ENCODE data around the gene NKAIN2. TPM values are rescaled to one million over a fixed set of nuclear protein-coding genes. Genes with fewer than 3 reads are reported as not detected.

The NKAIN2 gene
- total RNA-seq, 3 donors from 2014 or later (not counting 1 experiment from before 2014, with no cell fraction given), result 0.45 TPM; not detected in 2

DNA sequence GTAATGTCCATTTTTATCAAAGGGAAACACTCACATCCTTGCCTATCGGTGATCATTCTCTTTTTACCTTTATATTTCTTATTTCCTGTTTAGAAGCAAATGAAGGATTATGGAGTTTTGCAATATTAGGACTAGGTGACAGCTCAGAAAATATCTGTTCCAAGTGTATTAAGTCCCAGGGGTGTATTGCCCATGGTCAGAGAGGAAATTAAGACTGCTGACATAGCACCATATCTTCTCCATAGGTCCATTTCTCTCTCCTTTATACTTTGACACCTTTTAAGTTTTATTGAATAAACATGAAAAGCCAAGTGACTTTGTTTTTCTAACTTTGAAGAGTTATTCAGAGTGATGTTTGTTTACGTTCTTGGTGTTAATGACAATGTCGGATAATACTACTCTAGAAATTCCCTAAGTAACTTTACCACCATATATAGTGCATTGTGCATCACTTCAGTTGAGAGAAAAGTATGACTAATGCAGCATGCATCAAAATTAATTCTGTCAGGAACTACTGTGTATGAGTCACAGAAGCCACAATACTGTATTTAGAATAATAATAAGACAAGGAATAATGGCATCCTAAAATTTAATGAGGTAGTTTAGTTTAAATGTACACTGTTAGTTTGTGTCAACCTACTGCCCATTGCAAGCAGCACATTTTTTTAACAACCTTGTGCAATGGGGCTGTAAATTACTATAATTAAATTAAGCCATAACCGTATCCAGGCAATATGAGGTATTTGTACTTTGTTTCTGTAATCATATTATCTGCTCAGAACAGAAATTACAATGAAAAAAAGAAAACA, 684.2 kb downstream of the NKAIN2 start:
- TF ChIP-seq, protein P1, sequence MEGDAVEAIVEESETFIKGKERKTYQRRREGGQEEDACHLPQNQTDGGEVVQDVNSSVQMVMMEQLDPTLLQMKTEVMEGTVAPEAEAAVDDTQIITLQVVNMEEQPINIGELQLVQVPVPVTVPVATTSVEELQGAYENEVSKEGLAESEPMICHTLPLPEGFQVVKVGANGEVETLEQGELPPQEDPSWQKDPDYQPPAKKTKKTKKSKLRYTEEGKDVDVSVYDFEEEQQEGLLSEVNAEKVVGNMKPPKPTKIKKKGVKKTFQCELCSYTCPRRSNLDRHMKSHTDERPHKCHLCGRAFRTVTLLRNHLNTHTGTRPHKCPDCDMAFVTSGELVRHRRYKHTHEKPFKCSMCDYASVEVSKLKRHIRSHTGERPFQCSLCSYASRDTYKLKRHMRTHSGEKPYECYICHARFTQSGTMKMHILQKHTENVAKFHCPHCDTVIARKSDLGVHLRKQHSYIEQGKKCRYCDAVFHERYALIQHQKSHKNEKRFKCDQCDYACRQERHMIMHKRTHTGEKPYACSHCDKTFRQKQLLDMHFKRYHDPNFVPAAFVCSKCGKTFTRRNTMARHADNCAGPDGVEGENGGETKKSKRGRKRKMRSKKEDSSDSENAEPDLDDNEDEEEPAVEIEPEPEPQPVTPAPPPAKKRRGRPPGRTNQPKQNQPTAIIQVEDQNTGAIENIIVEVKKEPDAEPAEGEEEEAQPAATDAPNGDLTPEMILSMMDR (IDR thresholded peaks at IDR 0.05), result no peak
- Histone ChIP-seq H3K27ac (ENCODE audit: low read length) (no peak overlapping the region), H3K36me3 (ENCODE audit: control insufficient read depth, insufficient read depth, low read length) (no peaks in the 10 kb centered on the region), H3K4me1 (ENCODE audit: control insufficient read depth, insufficient read depth, low read length) (no peaks in the 10 kb centered on the region), H3K4me3 (ENCODE audit: low read length) (no peak overlapping the region), H3K9me3 (ENCODE audit: control insufficient read depth, insufficient read depth, low read length) (no peaks in the 10 kb centered on the region), H3K27me3 (ENCODE audit: control insufficient read depth, insufficient read depth, low read length) (no peaks in the 10 kb centered on the region)
- intact Hi-C loops (cut with micrococcal nuclease), result no loop called here
- H3K27me3 Mint-ChIP-seq (ENCODE audit: low read depth in 2 of 2), result no peaks in the 10 kb centered on the region
- ATAC-seq, result no peak
- WGBS (ENCODE audit: insufficient coverage), result no CpG with 5 or more reads among the region's 4 CpGs
- H3K27ac Mint-ChIP-seq, result no peak overlapping the region
- no peak for DNase-seq
- H3K4me1 Mint-ChIP-seq, result no peaks in the 10 kb centered on the region
- H3K9me3 Mint-ChIP-seq, result peaks cover 0 to 5% of the 10 kb centered on the region in 2 donors
- H3K4me3 Mint-ChIP-seq, result no peak overlapping the region
- H3K36me3 Mint-ChIP-seq, result no peaks in the 10 kb centered on the region

DNA sequence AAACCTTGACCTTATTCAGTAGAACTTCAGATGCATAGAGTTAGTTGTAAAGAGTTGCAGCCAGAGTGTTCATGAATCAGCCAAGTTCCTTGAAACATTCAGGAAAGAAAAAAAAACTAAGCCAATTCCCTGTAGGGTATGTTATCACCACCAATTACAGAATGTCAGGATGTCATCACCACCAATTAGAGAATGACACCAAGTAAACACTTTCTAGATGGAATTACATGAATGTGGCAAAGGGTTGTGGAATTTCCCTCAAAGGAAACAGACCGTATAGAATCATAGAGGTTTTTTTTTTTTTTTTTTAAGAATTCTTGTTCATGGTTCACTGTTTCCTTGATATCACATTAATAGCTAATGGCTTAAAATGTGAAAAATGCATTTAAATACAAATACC, 686.5 kb downstream of the NKAIN2 start:
- no peak for ATAC-seq
- H3K27me3 ChIP-seq (ENCODE audit: control insufficient read depth, insufficient read depth, low read length), result no peaks in the 10 kb centered on the region
- H3K36me3 Mint-ChIP-seq, result no peaks in the 10 kb centered on the region
- no peak for DNase-seq
- H3K27me3 Mint-ChIP-seq (ENCODE audit: low read depth in 2 of 2), result no peaks in the 10 kb centered on the region
- no peaks in the 10 kb centered on the region for H3K9me3 ChIP-seq (ENCODE audit: control insufficient read depth, insufficient read depth, low read length)
- intact Hi-C loops (cut with micrococcal nuclease), result no loop called here
- H3K9me3 Mint-ChIP-seq, result peaks cover 6 to 10% of the 10 kb centered on the region in 2 donors
- H3K4me1 Mint-ChIP-seq, result no peaks in the 10 kb centered on the region
- H3K27ac ChIP-seq (ENCODE audit: low read length), result no peak overlapping the region
- no peaks in the 10 kb centered on the region for H3K36me3 ChIP-seq (ENCODE audit: control insufficient read depth, insufficient read depth, low read length)
- TF ChIP-seq, protein P1 (IDR thresholded peaks at IDR 0.05), result no peak
- whole genome bisulfite sequencing (ENCODE audit: insufficient coverage), result no CpG with 5 or more reads among the region's 1 CpG
- H3K4me1 ChIP-seq (ENCODE audit: control insufficient read depth, insufficient read depth, low read length), result no peaks in the 10 kb centered on the region
- no peak overlapping the region for H3K4me3 Mint-ChIP-seq
- no peak overlapping the region for H3K27ac Mint-ChIP-seq
- no peak overlapping the region for H3K4me3 ChIP-seq (ENCODE audit: low read length)

DNA sequence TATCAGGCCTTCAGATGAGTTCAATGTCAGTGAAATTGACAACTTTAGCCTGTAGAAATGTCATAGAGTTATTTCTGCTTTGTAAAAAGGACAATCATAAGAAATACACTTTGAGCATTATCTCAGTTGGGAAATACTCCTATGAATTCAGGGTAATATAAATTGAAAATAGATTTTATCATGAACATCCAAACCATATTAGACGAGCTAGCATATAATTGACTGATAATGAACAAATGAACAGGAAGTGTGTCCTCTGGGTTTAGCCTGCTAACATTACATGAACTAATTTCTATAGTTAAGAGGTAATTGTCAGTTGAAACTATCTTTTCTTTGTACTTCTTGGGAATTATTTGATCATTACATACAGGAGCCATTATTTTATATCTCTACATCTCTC, 689.6 kb downstream of the NKAIN2 start:
- WGBS (ENCODE audit: insufficient coverage), result no CpG with 5 or more reads among the region's 1 CpG
- H3K36me3 Mint-ChIP-seq, result no peaks in the 10 kb centered on the region
- ATAC-seq (no peak), DNase-seq (no peak)
- no peak overlapping the region for H3K27ac ChIP-seq (ENCODE audit: low read length)
- H3K9me3 Mint-ChIP-seq, result peaks cover 8 to 12% of the 10 kb centered on the region in 2 donors
- H3K4me3 ChIP-seq (ENCODE audit: low read length), result no peak overlapping the region
- no peak overlapping the region for H3K4me3 Mint-ChIP-seq
- no peaks in the 10 kb centered on the region for H3K4me1 Mint-ChIP-seq
- TF ChIP-seq, protein P1 (IDR thresholded peaks at IDR 0.05), result no peak
- H3K27me3 Mint-ChIP-seq (ENCODE audit: low read depth in 2 of 2), result no peaks in the 10 kb centered on the region
- H3K36me3 ChIP-seq (ENCODE audit: control insufficient read depth, insufficient read depth, low read length), result no peaks in the 10 kb centered on the region
- H3K27ac Mint-ChIP-seq, result no peak overlapping the region
- no peaks in the 10 kb centered on the region for H3K9me3 ChIP-seq (ENCODE audit: control insufficient read depth, insufficient read depth, low read length)
- intact Hi-C loops (cut with micrococcal nuclease), result no loop called here
- H3K27me3 ChIP-seq (ENCODE audit: control insufficient read depth, insufficient read depth, low read length), result no peaks in the 10 kb centered on the region
- H3K4me1 ChIP-seq (ENCODE audit: control insufficient read depth, insufficient read depth, low read length), result no peaks in the 10 kb centered on the region
